ENCODE results near the gene MVB12A. TPM values are rescaled to one million over a fixed set of nuclear protein-coding genes. Genes with fewer than 3 reads are reported as not detected.

The MVB12A gene
- total RNA-seq, 1 donor from 2014 or later = 33.2 TPM

DNA sequence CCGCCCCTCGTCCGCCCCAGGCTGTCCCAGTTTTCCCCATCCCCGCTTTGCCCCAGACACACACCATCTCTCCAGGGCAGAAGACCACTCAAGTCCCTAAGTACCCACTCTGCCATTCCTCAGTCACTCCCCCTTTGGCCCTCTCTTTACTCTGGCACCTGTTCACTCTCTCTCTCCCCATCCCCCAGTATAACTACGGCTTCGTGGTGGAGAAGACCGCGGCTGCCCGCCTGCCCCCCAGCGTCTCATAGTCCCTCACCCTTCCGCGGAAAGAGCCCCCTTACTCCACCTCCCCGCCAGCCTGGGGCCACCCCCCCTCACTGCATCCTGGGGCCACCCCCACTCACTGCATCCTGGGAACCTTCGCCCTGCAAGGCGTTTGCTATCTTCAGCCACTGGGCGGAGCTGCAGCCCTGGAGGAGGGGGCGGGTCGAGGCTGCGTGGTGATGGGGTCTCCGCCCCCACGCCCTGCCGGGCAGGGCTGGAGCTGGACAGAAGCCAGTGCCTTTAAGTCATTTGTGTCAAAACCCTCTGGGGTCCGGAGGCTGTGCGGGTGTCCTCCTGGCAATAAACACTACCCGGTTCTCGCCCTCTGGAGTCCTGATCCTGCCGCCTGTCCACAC, 5.0 kb downstream of the MVB12A start:
- peak overlapping the region; percentile 78 for H3K4me2 ChIP-seq
- H3K27me3 ChIP-seq = no peaks in the 10 kb centered on the region
- TF ChIP-seq EZH2phosphoT487 (IDR thresholded peaks at IDR 0.05) (no peak), EZH2 (IDR thresholded peaks at IDR 0.05) (no peak)
- TF ChIP-seq, protein P1, sequence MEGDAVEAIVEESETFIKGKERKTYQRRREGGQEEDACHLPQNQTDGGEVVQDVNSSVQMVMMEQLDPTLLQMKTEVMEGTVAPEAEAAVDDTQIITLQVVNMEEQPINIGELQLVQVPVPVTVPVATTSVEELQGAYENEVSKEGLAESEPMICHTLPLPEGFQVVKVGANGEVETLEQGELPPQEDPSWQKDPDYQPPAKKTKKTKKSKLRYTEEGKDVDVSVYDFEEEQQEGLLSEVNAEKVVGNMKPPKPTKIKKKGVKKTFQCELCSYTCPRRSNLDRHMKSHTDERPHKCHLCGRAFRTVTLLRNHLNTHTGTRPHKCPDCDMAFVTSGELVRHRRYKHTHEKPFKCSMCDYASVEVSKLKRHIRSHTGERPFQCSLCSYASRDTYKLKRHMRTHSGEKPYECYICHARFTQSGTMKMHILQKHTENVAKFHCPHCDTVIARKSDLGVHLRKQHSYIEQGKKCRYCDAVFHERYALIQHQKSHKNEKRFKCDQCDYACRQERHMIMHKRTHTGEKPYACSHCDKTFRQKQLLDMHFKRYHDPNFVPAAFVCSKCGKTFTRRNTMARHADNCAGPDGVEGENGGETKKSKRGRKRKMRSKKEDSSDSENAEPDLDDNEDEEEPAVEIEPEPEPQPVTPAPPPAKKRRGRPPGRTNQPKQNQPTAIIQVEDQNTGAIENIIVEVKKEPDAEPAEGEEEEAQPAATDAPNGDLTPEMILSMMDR (IDR thresholded peaks at IDR 0.05) = peak; percentile 73
- H3K27ac Mint-ChIP-seq = peak overlapping the region; percentile 24
- peaks cover 17% of the 10 kb centered on the region for H3F3A ChIP-seq (ENCODE audit: low read depth)
- H3K27ac ChIP-seq = no peak overlapping the region
- H3K79me2 ChIP-seq (ENCODE audit: low read depth) = no peaks in the 10 kb centered on the region
- peak; percentile 95 for DNase-seq (ENCODE audit: low spot score)
- peaks cover 2% of the 10 kb centered on the region for H3K36me3 Mint-ChIP-seq
- peak overlapping the region; percentile 41 for H3K4me3 Mint-ChIP-seq
- no peaks in the 10 kb centered on the region for H3K9me3 Mint-ChIP-seq
- peak overlapping the region; percentile 34 for H3K4me3 ChIP-seq
- peaks cover 5% of the 10 kb centered on the region for H3K4me1 ChIP-seq
- peaks cover 15% of the 10 kb centered on the region for H3K4me1 Mint-ChIP-seq
- no peaks in the 10 kb centered on the region for H3K36me3 ChIP-seq
- H3K9ac ChIP-seq = no peak overlapping the region
- no peaks in the 10 kb centered on the region for H4K20me1 ChIP-seq (ENCODE audit: low read depth)
- no peaks in the 10 kb centered on the region for H3K9me3 ChIP-seq (ENCODE audit: low read depth)
- H3K27me3 Mint-ChIP-seq (ENCODE audit: insufficient read depth, low read depth) = peaks cover 2% of the 10 kb centered on the region
- peak overlapping the region; percentile 78 for H2AFZ ChIP-seq (replicated peaks)

DNA sequence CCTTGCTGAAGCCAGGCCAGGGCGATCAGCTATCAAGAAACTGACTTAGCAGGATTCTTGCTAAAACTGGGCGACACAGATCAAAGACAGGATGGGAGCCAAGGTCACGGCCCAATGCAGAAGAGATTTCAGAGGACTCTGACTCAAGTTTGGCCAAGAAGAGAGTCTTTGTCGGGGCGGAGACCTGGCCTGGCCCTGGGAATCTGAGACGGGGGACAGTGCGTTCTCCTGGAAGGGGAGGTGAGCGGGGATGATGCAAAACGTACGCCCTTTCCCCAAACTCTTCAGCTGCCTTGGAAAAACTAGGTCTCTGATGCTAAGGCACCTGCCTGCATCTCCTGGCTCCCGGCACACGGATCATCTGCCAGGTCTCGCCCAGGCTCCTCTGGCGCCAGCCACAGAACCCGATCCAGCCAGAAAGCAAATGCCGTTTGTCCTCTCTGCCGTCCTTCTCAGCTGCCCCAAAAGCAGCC, 9.8 kb downstream of the MVB12A start:
- peaks cover 2% of the 10 kb centered on the region for H3K4me1 ChIP-seq
- Mint-ChIP-seq H3K27me3 (ENCODE audit: insufficient read depth, low read depth) (peaks cover 8% of the 10 kb centered on the region), H3K27ac (no peak overlapping the region), H3K4me3 (no peak overlapping the region), H3K9me3 (no peaks in the 10 kb centered on the region), H3K4me1 (peaks cover 6% of the 10 kb centered on the region), H3K36me3 (no peaks in the 10 kb centered on the region)
- no peak overlapping the region for H3K27ac ChIP-seq
- H3K36me3 ChIP-seq = no peaks in the 10 kb centered on the region
- no peak overlapping the region for H3K4me2 ChIP-seq
- H3K9ac ChIP-seq = no peak overlapping the region
- H3K9me3 ChIP-seq (ENCODE audit: low read depth) = no peaks in the 10 kb centered on the region
- DNase-seq (ENCODE audit: low spot score) = no peak
- H2AFZ ChIP-seq (replicated peaks) = no peak overlapping the region
- H4K20me1 ChIP-seq (ENCODE audit: low read depth) = no peaks in the 10 kb centered on the region
- H3F3A ChIP-seq (ENCODE audit: low read depth) = no peaks in the 10 kb centered on the region
- TF ChIP-seq EZH2phosphoT487 (IDR thresholded peaks at IDR 0.05) = no peak
- TF ChIP-seq, protein P1 (IDR thresholded peaks at IDR 0.05) = no peak
- no peak for TF ChIP-seq EZH2 (IDR thresholded peaks at IDR 0.05)
- H3K27me3 ChIP-seq = no peaks in the 10 kb centered on the region
- H3K4me3 ChIP-seq = no peak overlapping the region
- H3K79me2 ChIP-seq (ENCODE audit: low read depth) = no peaks in the 10 kb centered on the region

DNA sequence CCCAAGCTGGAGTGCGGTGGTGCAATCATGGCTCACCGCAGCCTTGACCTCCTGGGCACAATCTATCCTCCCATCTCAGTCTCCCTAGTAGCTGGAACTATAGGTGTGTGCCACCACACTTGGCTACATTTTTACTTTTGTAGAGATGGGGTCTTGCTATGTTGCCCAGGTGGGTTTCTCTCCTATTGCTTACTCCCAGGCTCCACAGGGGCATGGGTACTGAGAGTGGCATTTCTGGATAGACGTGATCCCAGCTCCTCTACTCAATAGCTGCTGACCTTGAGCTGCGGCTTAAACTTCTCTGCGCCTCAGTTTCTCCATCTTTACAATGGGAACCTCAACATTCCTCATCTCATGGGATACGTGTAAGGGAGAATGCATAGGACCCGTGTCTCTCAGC, 11.6 kb downstream of the MVB12A start:
- Mint-ChIP-seq H3K27ac (no peak overlapping the region), H3K36me3 (peaks cover 2% of the 10 kb centered on the region), H3K4me1 (no peaks in the 10 kb centered on the region), H3K4me3 (no peak overlapping the region), H3K9me3 (no peaks in the 10 kb centered on the region), H3K27me3 (ENCODE audit: insufficient read depth, low read depth) (peaks cover 8% of the 10 kb centered on the region)
- Histone ChIP-seq H3K79me2 (ENCODE audit: low read depth) (no peaks in the 10 kb centered on the region), H3K9me3 (ENCODE audit: low read depth) (no peaks in the 10 kb centered on the region), H3K4me2 (no peak overlapping the region), H3K27me3 (no peaks in the 10 kb centered on the region), H3F3A (ENCODE audit: low read depth) (no peaks in the 10 kb centered on the region), H4K20me1 (ENCODE audit: low read depth) (no peaks in the 10 kb centered on the region), H3K4me1 (no peaks in the 10 kb centered on the region), H3K9ac (no peak overlapping the region), H3K4me3 (no peak overlapping the region), H3K27ac (no peak overlapping the region), H2AFZ (replicated peaks) (no peak overlapping the region), H3K36me3 (no peaks in the 10 kb centered on the region)
- TF ChIP-seq, protein P1 (IDR thresholded peaks at IDR 0.05) = no peak
- TF ChIP-seq EZH2phosphoT487 (IDR thresholded peaks at IDR 0.05) (no peak), EZH2 (IDR thresholded peaks at IDR 0.05) (no peak)
- no peak for DNase-seq (ENCODE audit: low spot score)
